ENCODE measurements around the gene ZNF160.

- TF ChIP-seq TAF1 (IDR thresholded peaks at IDR 0.05; ENCODE audit: borderline replicate concordance, insufficient read depth, low read length) (no peak), POLR2AphosphoS5 (IDR thresholded peaks at IDR 0.05; ENCODE audit: low read depth, low read length) (no peak), SIN3A (IDR thresholded peaks at IDR 0.05; ENCODE audit: borderline replicate concordance, insufficient read depth, low read length) (no peak)
These were observed 45.2 kb downstream of the ZNF160 start for GRCh38 chr19:53057904-53058580.

Data from PFSK-1 (cell line).